ENCODE measurements around the gene CACNG4. TPM values are rescaled to one million over a fixed set of nuclear protein-coding genes. Genes with fewer than 3 reads are reported as not detected.

Gene CACNG4
- total RNA-seq, 1 donor from 2014 or later, result 5.8 TPM

- Mint-ChIP-seq H3K36me3 (ENCODE audit: low read depth, unreplicated experiment) (peaks cover 4% of the 10 kb centered on the region), H3K9me3 (ENCODE audit: unreplicated experiment) (peaks cover 26% of the 10 kb centered on the region), H3K27me3 (ENCODE audit: low read depth, unreplicated experiment) (peaks cover 30% of the 10 kb centered on the region), H3K4me1 (ENCODE audit: low read depth, unreplicated experiment) (no peaks in the 10 kb centered on the region), H3K27ac (ENCODE audit: unreplicated experiment) (no peak overlapping the region), H3K4me3 (ENCODE audit: unreplicated experiment) (no peak overlapping the region)
- DNase-seq (ENCODE audit: low read depth), result no peak
- FAIRE-seq, result no peak
- no peak overlapping the region for H3K4me3 ChIP-seq (ENCODE audit: insufficient read depth, low read depth, low read length)
- H3K27ac ChIP-seq (ENCODE audit: low read depth, low read length), result no peak overlapping the region
- no peak overlapping the region for H3K9ac ChIP-seq (ENCODE audit: low read length)
- H3K27me3 ChIP-seq (ENCODE audit: insufficient read depth, low read length), result no peaks in the 10 kb centered on the region
- H4K20me1 ChIP-seq (ENCODE audit: insufficient read depth, low read length), result no peaks in the 10 kb centered on the region
- H3K79me2 ChIP-seq (ENCODE audit: insufficient read depth, low read length), result no peaks in the 10 kb centered on the region
- no peak overlapping the region for H2AFZ ChIP-seq (ENCODE audit: low read depth, low read length)
- no peaks in the 10 kb centered on the region for H3K36me3 ChIP-seq (ENCODE audit: insufficient read depth, low read length)
- no peak overlapping the region for H3K4me2 ChIP-seq (ENCODE audit: low read length)
- no peak for TF ChIP-seq CTCF (IDR thresholded peaks at IDR 0.05; ENCODE audit: insufficient read depth, low read depth, low read length)
- TF ChIP-seq EZH2 (IDR thresholded peaks at IDR 0.05; ENCODE audit: insufficient read depth, low read length), result no peak
- no peaks in the 10 kb centered on the region for H3K4me1 ChIP-seq (ENCODE audit: insufficient read depth, low read length)
- H3K9me3 ChIP-seq (ENCODE audit: insufficient read depth, low read depth, low read length), result peaks cover 12% of the 10 kb centered on the region
Measured at GRCh38 chr17:67051837-67052236, 87.3 kb downstream of the CACNG4 start.

- H3K27me3 Mint-ChIP-seq (ENCODE audit: low read depth, unreplicated experiment), result peaks cover 25% of the 10 kb centered on the region
- TF ChIP-seq CTCF (IDR thresholded peaks at IDR 0.05; ENCODE audit: insufficient read depth, low read depth, low read length), result no peak
- no peak for TF ChIP-seq EZH2 (IDR thresholded peaks at IDR 0.05; ENCODE audit: insufficient read depth, low read length)
- no peak for DNase-seq (ENCODE audit: low read depth)
Measured at GRCh38 chr17:67052720-67053437, 88.4 kb downstream of the CACNG4 start.

GRCh38 chr17:67053438-67054000 lies 89.0 kb downstream of the CACNG4 start:
- no peaks in the 10 kb centered on the region for H4K20me1 ChIP-seq (ENCODE audit: insufficient read depth, low read length)
- no peaks in the 10 kb centered on the region for H3K4me1 ChIP-seq (ENCODE audit: insufficient read depth, low read length)
- H3K27me3 ChIP-seq (ENCODE audit: insufficient read depth, low read length), result no peaks in the 10 kb centered on the region
- H3K27ac Mint-ChIP-seq (ENCODE audit: unreplicated experiment), result no peak overlapping the region
- DNase-seq (ENCODE audit: low read depth) (no peak), FAIRE-seq (no peak)
- H3K4me1 Mint-ChIP-seq (ENCODE audit: low read depth, unreplicated experiment), result no peaks in the 10 kb centered on the region
- TF ChIP-seq EZH2 (IDR thresholded peaks at IDR 0.05; ENCODE audit: insufficient read depth, low read length), result no peak
- no peak for TF ChIP-seq CTCF (IDR thresholded peaks at IDR 0.05; ENCODE audit: insufficient read depth, low read depth, low read length)
- no peaks in the 10 kb centered on the region for H3K79me2 ChIP-seq (ENCODE audit: insufficient read depth, low read length)
- no peak overlapping the region for H2AFZ ChIP-seq (ENCODE audit: low read depth, low read length)
- no peak overlapping the region for H3K4me3 ChIP-seq (ENCODE audit: insufficient read depth, low read depth, low read length)
- no peaks in the 10 kb centered on the region for H3K36me3 Mint-ChIP-seq (ENCODE audit: low read depth, unreplicated experiment)
- H3K27me3 Mint-ChIP-seq (ENCODE audit: low read depth, unreplicated experiment), result peaks cover 25% of the 10 kb centered on the region
- H3K9ac ChIP-seq (ENCODE audit: low read length), result no peak overlapping the region
- peaks cover 15% of the 10 kb centered on the region for H3K9me3 Mint-ChIP-seq (ENCODE audit: unreplicated experiment)
- no peak overlapping the region for H3K4me2 ChIP-seq (ENCODE audit: low read length)
- no peak overlapping the region for H3K4me3 Mint-ChIP-seq (ENCODE audit: unreplicated experiment)
- H3K9me3 ChIP-seq (ENCODE audit: insufficient read depth, low read depth, low read length), result peaks cover 9% of the 10 kb centered on the region
- no peak overlapping the region for H3K27ac ChIP-seq (ENCODE audit: low read depth, low read length)
- H3K36me3 ChIP-seq (ENCODE audit: insufficient read depth, low read length), result no peaks in the 10 kb centered on the region

More at GRCh38 chr17:67052720-67053437, 88.4 kb downstream of the CACNG4 start:
- Histone ChIP-seq H2AFZ (ENCODE audit: low read depth, low read length) (no peak overlapping the region), H3K9ac (ENCODE audit: low read length) (no peak overlapping the region), H3K79me2 (ENCODE audit: insufficient read depth, low read length) (no peaks in the 10 kb centered on the region), H3K27me3 (ENCODE audit: insufficient read depth, low read length) (no peaks in the 10 kb centered on the region), H3K9me3 (ENCODE audit: insufficient read depth, low read depth, low read length) (peaks cover 9% of the 10 kb centered on the region), H3K4me3 (ENCODE audit: insufficient read depth, low read depth, low read length) (no peak overlapping the region), H4K20me1 (ENCODE audit: insufficient read depth, low read length) (no peaks in the 10 kb centered on the region), H3K4me2 (ENCODE audit: low read length) (no peak overlapping the region), H3K36me3 (ENCODE audit: insufficient read depth, low read length) (no peaks in the 10 kb centered on the region), H3K4me1 (ENCODE audit: insufficient read depth, low read length) (no peaks in the 10 kb centered on the region), H3K27ac (ENCODE audit: low read depth, low read length) (no peak overlapping the region)
- Mint-ChIP-seq H3K9me3 (ENCODE audit: unreplicated experiment) (peaks cover 18% of the 10 kb centered on the region), H3K4me3 (ENCODE audit: unreplicated experiment) (no peak overlapping the region), H3K27ac (ENCODE audit: unreplicated experiment) (no peak overlapping the region), H3K36me3 (ENCODE audit: low read depth, unreplicated experiment) (no peaks in the 10 kb centered on the region), H3K4me1 (ENCODE audit: low read depth, unreplicated experiment) (no peaks in the 10 kb centered on the region)
- no peak for FAIRE-seq
